Natural killer cell (primary cell): Measurements from ENCODE around the gene SSU72. TPM values are rescaled to one million over a fixed set of nuclear protein-coding genes. Genes with fewer than 3 reads are reported as not detected.
"Not testable (repeated sequence)": the region's sequence is repeated elsewhere in the genome, so short reads cannot be mapped to it uniquely, and the experiment has no call there.

Experiments used
- ATAC-seq, 3 donors: fragments of 150-1000 bp in 2 of 3; fragments of 200-7000 bp in 1 of 3; cut with Tn5 transposase; 1 replicate in 1 of 3; 2 replicates in 2 of 3; pipeline ENCODE4 v1.10.0; 2021; ENCODE audit warnings: mild to moderate bottlenecking in 2 of 3, moderate library complexity in 2 of 3
- DNase-seq, 2 donors: peaks; one replicate each; pipeline versions ENCODE4 v3.0.0 to v3.0.0-alpha.2; 2013 to 2021; ENCODE audit warnings: mixed read lengths in 1 of 2
- H3K27ac ChIP-seq: one replicate; pipeline ENCODE4 v1.5.1; 2013; ENCODE audit warnings: mild to moderate bottlenecking, low read length
- H3K27me3 ChIP-seq: one replicate; pipeline ENCODE4 v1.6.1; 2013; ENCODE audit warnings: low read length; ENCODE audit not compliant: control insufficient read depth, insufficient read depth
- H3K36me3 ChIP-seq: one replicate; pipeline ENCODE4 v1.6.1; 2013; ENCODE audit warnings: low read length; ENCODE audit not compliant: control insufficient read depth, insufficient read depth
- H3K4me1 ChIP-seq: one replicate; pipeline ENCODE4 v1.6.1; 2013; ENCODE audit warnings: low read length; ENCODE audit not compliant: control insufficient read depth, insufficient read depth
- H3K4me3 ChIP-seq: one replicate; pipeline ENCODE4 v1.5.1; 2013; ENCODE audit warnings: low read length
- H3K9me3 ChIP-seq: one replicate; pipeline ENCODE4 v1.6.1; 2013; ENCODE audit warnings: low read length; ENCODE audit not compliant: control insufficient read depth, insufficient read depth
- H3K27ac Mint-ChIP-seq, 2 donors: one replicate each; pipeline ENCODE4 v1.8.0; 2022; ENCODE audit warnings: mild to moderate bottlenecking in 2 of 2, mixed read lengths in 2 of 2, moderate library complexity in 1 of 2
- H3K27me3 Mint-ChIP-seq, 2 donors: one replicate each; pipeline ENCODE4 v1.8.0; 2022; ENCODE audit warnings: low read depth in 2 of 2, mixed read lengths in 2 of 2
- H3K36me3 Mint-ChIP-seq: one replicate; pipeline ENCODE4 v1.8.0; 2022; ENCODE audit warnings: mixed read lengths
- H3K4me1 Mint-ChIP-seq, 2 donors: one replicate each; pipeline ENCODE4 v1.8.0; 2022; ENCODE audit warnings: mixed read lengths in 2 of 2
- H3K4me3 Mint-ChIP-seq: one replicate; pipeline ENCODE4 v1.8.0; 2022; ENCODE audit warnings: mild to moderate bottlenecking, moderate library complexity, mixed read lengths
- H3K9me3 Mint-ChIP-seq, 2 donors: one replicate each; pipeline ENCODE4 v1.8.0; 2022; ENCODE audit warnings: mixed read lengths in 2 of 2
- WGBS: methylation state at CpG from one replicate; pipeline ENCODE4 v1.1.7; 2013; ENCODE audit warnings: missing lambda C conversion rate; ENCODE audit not compliant: insufficient coverage; 5-methylcytosine and 5-hydroxymethylcytosine counted together
- intact Hi-C: fragments of 100-400 bp; cut with micrococcal nuclease; formaldehyde crosslinking; loops from one replicate; pipeline ENCODE4 v1.14.2; 2022
- total RNA-seq, 4 donors: library from RNA; stranded (reverse); fragments of 120-200 nt in 1 of 4; gene quantifications; one replicate each; pipeline versions ENCODE4 v1.2.3 to v1.2.4, GENCODE V29; 2013 to 2022
- TF ChIP-seq, protein P1 (sequence below): fragments of 200-600 bp; IDR thresholded peaks from one replicate; pipeline ENCODE4 v1.8.0; 2022; ENCODE audit warnings: antibody characterized with exemption

SSU72 gene
- total RNA-seq, 3 donors from 2014 or later (not counting 1 experiment from before 2014, with no cell fraction given): 87.5 to 107 (median 93.9) TPM

- DNase-seq, H3K9me3 ChIP-seq, H3K27ac Mint-ChIP-seq, ATAC-seq, H3K4me3 ChIP-seq, H3K4me1 Mint-ChIP-seq, H3K27me3 Mint-ChIP-seq, H3K4me1 ChIP-seq, H3K9me3 Mint-ChIP-seq, H3K36me3 Mint-ChIP-seq, H3K27me3 ChIP-seq, intact Hi-C loops, H3K27ac ChIP-seq, H3K4me3 Mint-ChIP-seq: not testable (repeated sequence)
- H3K36me3 ChIP-seq: peaks cover 19% of the 10 kb centered on the region
- WGBS: 96% methylated on average over 30 of the region's 30 CpGs
Measured at GRCh38 chr1:1522536-1522935, 52.1 kb downstream of the SSU72 start.

DNA sequence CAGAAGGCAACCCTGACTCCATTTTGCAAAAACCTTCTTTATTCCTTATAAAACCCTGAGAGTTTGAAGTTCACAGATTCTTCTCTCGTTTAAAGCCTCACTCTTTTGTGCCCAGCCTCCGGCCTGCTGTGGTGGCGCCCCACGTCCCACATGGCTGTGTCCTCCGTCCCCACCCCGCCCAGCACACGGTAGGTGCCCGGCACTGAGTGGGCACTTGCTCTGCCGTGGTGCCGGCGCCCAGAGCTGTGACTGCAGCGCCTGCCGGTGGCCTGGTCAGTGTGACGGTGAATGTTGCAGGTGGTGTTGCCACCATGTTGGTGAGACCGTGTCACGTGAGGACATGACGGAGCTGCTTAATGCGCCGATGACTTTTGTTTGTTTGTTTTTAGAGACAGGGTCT lies 53.3 kb downstream of the SSU72 start:
- Histone ChIP-seq H3K27ac (no peak overlapping the region), H3K4me1 (no peaks in the 10 kb centered on the region), H3K9me3 (no peaks in the 10 kb centered on the region), H3K36me3 (peaks cover 17% of the 10 kb centered on the region), H3K27me3 (no peaks in the 10 kb centered on the region), H3K4me3 (no peak overlapping the region)
- H3K9me3 Mint-ChIP-seq: no peaks in the 10 kb centered on the region
- TF ChIP-seq, protein P1, sequence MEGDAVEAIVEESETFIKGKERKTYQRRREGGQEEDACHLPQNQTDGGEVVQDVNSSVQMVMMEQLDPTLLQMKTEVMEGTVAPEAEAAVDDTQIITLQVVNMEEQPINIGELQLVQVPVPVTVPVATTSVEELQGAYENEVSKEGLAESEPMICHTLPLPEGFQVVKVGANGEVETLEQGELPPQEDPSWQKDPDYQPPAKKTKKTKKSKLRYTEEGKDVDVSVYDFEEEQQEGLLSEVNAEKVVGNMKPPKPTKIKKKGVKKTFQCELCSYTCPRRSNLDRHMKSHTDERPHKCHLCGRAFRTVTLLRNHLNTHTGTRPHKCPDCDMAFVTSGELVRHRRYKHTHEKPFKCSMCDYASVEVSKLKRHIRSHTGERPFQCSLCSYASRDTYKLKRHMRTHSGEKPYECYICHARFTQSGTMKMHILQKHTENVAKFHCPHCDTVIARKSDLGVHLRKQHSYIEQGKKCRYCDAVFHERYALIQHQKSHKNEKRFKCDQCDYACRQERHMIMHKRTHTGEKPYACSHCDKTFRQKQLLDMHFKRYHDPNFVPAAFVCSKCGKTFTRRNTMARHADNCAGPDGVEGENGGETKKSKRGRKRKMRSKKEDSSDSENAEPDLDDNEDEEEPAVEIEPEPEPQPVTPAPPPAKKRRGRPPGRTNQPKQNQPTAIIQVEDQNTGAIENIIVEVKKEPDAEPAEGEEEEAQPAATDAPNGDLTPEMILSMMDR: no peak
- no peak overlapping the region for H3K4me3 Mint-ChIP-seq
- ATAC-seq (no peak), DNase-seq (no peak)
- no peaks in the 10 kb centered on the region for H3K4me1 Mint-ChIP-seq
- intact Hi-C loops: no loop called here
- WGBS: 95% methylated on average over 19 of the region's 19 CpGs
- no peaks in the 10 kb centered on the region for H3K27me3 Mint-ChIP-seq
- H3K27ac Mint-ChIP-seq: no peak overlapping the region
- H3K36me3 Mint-ChIP-seq: no peaks in the 10 kb centered on the region

GRCh38 chr1:1519805-1520505 lies 54.7 kb downstream of the SSU72 start:
- intact Hi-C loops, H3K27me3 ChIP-seq, H3K27ac Mint-ChIP-seq, H3K9me3 Mint-ChIP-seq, H3K9me3 ChIP-seq, H3K4me3 ChIP-seq, H3K27ac ChIP-seq, H3K27me3 Mint-ChIP-seq, H3K4me1 Mint-ChIP-seq, H3K4me3 Mint-ChIP-seq, H3K36me3 Mint-ChIP-seq, DNase-seq, H3K4me1 ChIP-seq: not testable (repeated sequence)
- peaks cover 15% of the 10 kb centered on the region for H3K36me3 ChIP-seq
- WGBS: 98% methylated on average over 41 of the region's 51 CpGs
- peak in 1 of 3 donors; percentile 28 for ATAC-seq

GRCh38 chr1:1518621-1519007 lies 56.0 kb downstream of the SSU72 start:
- intact Hi-C loops, H3K9me3 ChIP-seq, DNase-seq, H3K4me1 ChIP-seq, H3K4me1 Mint-ChIP-seq, H3K4me3 Mint-ChIP-seq, H3K9me3 Mint-ChIP-seq, ATAC-seq, H3K27me3 Mint-ChIP-seq, H3K4me3 ChIP-seq, H3K36me3 Mint-ChIP-seq, H3K27me3 ChIP-seq, H3K27ac Mint-ChIP-seq, H3K27ac ChIP-seq: not testable (repeated sequence)
- H3K36me3 ChIP-seq: peaks cover 15% of the 10 kb centered on the region
- 99% methylated on average over 12 of the region's 19 CpGs for WGBS

GRCh38 chr1:1517973-1518620 lies 56.6 kb downstream of the SSU72 start:
- H3K27ac ChIP-seq: no peak overlapping the region
- Mint-ChIP-seq H3K9me3 (no peaks in the 10 kb centered on the region), H3K36me3 (no peaks in the 10 kb centered on the region), H3K4me1 (peaks cover 0 to 5% of the 10 kb centered on the region in 2 donors), H3K27ac (no peak overlapping the region), H3K27me3 (no peaks in the 10 kb centered on the region), H3K4me3 (no peak overlapping the region)
- WGBS: 97% methylated on average over 21 of the region's 28 CpGs
- no peaks in the 10 kb centered on the region for H3K27me3 ChIP-seq
- intact Hi-C loops: no loop called here
- peaks cover 3% of the 10 kb centered on the region for H3K4me1 ChIP-seq
- H3K36me3 ChIP-seq: peaks cover 13% of the 10 kb centered on the region
- TF ChIP-seq, protein P1: no peak
- ATAC-seq (no peak), DNase-seq (no peak)
- no peak overlapping the region for H3K4me3 ChIP-seq
- H3K9me3 ChIP-seq: no peaks in the 10 kb centered on the region

DNA sequence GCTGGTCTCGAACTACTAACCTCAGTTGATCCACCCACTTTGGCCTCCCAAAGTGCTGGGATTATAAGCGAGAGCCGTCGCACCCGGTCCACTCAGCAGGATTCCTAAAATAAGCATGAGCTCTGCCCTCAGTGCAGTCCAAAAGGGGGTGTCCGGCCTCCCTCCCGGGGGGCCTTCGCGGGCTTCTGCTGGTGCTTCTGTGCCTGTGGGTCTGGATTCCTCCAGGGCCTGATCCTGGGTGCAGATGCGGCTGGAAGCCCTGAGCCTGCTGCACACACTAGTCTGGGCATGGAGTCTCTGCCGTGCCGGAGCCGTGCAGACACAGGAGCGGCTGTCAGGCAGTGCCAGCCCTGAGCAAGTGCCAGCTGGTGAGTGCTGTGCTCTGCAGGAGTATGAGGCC lies 57.7 kb downstream of the SSU72 start:
- 97% methylated on average over 10 of the region's 14 CpGs for WGBS

More for the DNA sequence above, 57.7 kb downstream of the SSU72 start:
- H3K27me3 Mint-ChIP-seq, H3K9me3 ChIP-seq, H3K27ac ChIP-seq, H3K4me3 ChIP-seq, DNase-seq, H3K4me1 ChIP-seq, H3K4me1 Mint-ChIP-seq, H3K36me3 Mint-ChIP-seq, H3K27me3 ChIP-seq, H3K4me3 Mint-ChIP-seq, intact Hi-C loops, ATAC-seq, H3K9me3 Mint-ChIP-seq, H3K27ac Mint-ChIP-seq: not testable (repeated sequence)
- peaks cover 13% of the 10 kb centered on the region for H3K36me3 ChIP-seq
